Measurements from ENCODE around the gene PTGFRN. TPM values are rescaled to one million over a fixed set of nuclear protein-coding genes. Genes with fewer than 3 reads are reported as not detected.

The PTGFRN gene
- total and polyA plus RNA-seq, 9 of the 15 experiments (the other 6 are each of a cell fraction or from before 2014, with no cell fraction given), result 17.3 to 33.1 (median 25.7) TPM

- POLR2A ChIA-PET, result no interaction called here
- intact Hi-C loops (cut with micrococcal nuclease) (no loop called here), in situ Hi-C loops (cut with MboI) (no loop called here)
- TF ChIP-seq PPARD (CRISPR knock-in tag; IDR thresholded peaks at IDR 0.05) (no peak), PCBP2 (IDR thresholded peaks at IDR 0.05; ENCODE audit: low read depth, low read length, poor library complexity, severe bottlenecking) (peak; percentile 90)
- TF ChIP-seq, protein P1, sequence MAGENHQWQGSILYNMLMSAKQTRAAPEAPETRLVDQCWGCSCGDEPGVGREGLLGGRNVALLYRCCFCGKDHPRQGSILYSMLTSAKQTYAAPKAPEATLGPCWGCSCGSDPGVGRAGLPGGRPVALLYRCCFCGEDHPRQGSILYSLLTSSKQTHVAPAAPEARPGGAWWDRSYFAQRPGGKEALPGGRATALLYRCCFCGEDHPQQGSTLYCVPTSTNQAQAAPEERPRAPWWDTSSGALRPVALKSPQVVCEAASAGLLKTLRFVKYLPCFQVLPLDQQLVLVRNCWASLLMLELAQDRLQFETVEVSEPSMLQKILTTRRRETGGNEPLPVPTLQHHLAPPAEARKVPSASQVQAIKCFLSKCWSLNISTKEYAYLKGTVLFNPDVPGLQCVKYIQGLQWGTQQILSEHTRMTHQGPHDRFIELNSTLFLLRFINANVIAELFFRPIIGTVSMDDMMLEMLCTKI (IDR thresholded peaks at IDR 0.05; ENCODE audit: partially characterized antibody), result no peak
- TF ChIP-seq, protein P2, sequence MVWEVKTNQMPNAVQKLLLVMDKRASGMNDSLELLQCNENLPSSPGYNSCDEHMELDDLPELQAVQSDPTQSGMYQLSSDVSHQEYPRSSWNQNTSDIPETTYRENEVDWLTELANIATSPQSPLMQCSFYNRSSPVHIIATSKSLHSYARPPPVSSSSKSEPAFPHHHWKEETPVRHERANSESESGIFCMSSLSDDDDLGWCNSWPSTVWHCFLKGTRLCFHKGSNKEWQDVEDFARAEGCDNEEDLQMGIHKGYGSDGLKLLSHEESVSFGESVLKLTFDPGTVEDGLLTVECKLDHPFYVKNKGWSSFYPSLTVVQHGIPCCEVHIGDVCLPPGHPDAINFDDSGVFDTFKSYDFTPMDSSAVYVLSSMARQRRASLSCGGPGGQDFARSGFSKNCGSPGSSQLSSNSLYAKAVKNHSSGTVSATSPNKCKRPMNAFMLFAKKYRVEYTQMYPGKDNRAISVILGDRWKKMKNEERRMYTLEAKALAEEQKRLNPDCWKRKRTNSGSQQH (CRISPR knock-in tag; IDR thresholded peaks at IDR 0.05), result 0 out of 2 replicates have a peak, but pooled peaks have one; percentile 18
- no peak for FAIRE-seq
- no peak for ATAC-seq
- Histone ChIP-seq H3K9me1 (ENCODE audit: control insufficient read depth, insufficient read depth, low read length) (no peaks in the 10 kb centered on the region), H3K9ac (ENCODE audit: insufficient read depth in 1 of 2, low read depth in 2 of 2, low read length in 2 of 2) (no peak overlapping the region), H3K36me3 (ENCODE audit: control insufficient read depth, insufficient read depth, low read length) (no peaks in the 10 kb centered on the region), H3K4me1 (replicated peaks in 1 of 2; ENCODE audit: control insufficient read depth in 2 of 2, insufficient read depth in 2 of 2, low read length in 2 of 2) (peaks cover 3 to 10% of the 10 kb centered on the region in 2 experiments; a peak in 4 of 5 replicates), H3K27ac (ENCODE audit: extremely low read depth, low read depth, low read length) (no peak overlapping the region), H3K4me3 (no peak overlapping the region), H3K4me2 (ENCODE audit: insufficient read depth, low read length) (no peak overlapping the region), H4K20me1 (replicated peaks; ENCODE audit: control insufficient read depth, insufficient read depth, low read length) (no peaks in the 10 kb centered on the region), H3K9me3 (replicated peaks; ENCODE audit: control insufficient read depth, insufficient read depth, low read depth, low read length) (peaks cover 3% of the 10 kb centered on the region; the same call in 1 of the 2 replicates), H3K27me3 (ENCODE audit: control insufficient read depth in 2 of 2, insufficient read depth in 2 of 2, low read length in 2 of 2) (no peaks in the 10 kb centered on the region), H2AFZ (ENCODE audit: low read depth, low read length) (no peak overlapping the region), H3K79me2 (ENCODE audit: control insufficient read depth, insufficient read depth, low read length) (no peaks in the 10 kb centered on the region)
- no peak for DNase-seq (ENCODE audit: extremely low read depth in 1 of 4, low spot score in 3 of 4)
- CTCF ChIA-PET (ENCODE audit: low intra/inter-chr PET ratio), result no interaction called here
- no TSS peak for BruUV-seq (replicated peaks)
- WGBS (ENCODE audit: insufficient coverage, low coverage, missing lambda C conversion rate), result 56% methylated on average over 4 of the region's 4 CpGs
These were observed 40.1 kb upstream of the PTGFRN start for GRCh38 chr1:116869611-116870010.
